Measurements from ENCODE around the gene DOHH. TPM values are rescaled to one million over a fixed set of nuclear protein-coding genes. Genes with fewer than 3 reads are reported as not detected.
A peak's percentile ranks its signal among the peaks of the same experiment; 100 is the strongest.

Gene DOHH
- total RNA-seq, 1 experiment from 2014 or later, result 32.1 TPM

DNA sequence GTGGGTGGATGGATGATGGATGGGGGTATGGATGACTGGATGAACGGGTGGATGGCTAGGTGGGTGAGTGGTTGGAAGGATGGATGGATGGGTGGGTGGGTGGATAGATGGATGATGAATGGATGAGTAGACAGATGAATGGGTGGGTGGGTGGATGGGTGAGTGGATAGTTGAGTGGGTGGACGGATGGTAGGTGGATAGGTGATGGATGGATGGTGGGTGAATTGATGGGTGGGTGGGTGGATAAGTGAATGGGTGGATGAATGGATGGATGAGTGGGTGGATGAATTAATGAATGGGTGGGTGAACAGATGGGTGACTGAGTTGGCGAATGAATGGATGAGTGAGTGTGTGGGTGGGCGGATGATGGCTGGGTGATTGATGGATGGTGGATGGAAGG is 25.0 kb downstream of the DOHH start:
- no peak for DNase-seq
- Histone ChIP-seq H3K4me3 (ENCODE audit: insufficient read depth, low read depth, low read length) (no peak overlapping the region), H3K36me3 (replicated peaks; ENCODE audit: control insufficient read depth, insufficient read depth, low read length) (no peaks in the 10 kb centered on the region; the same call in 1 of the 2 replicates), H3K27me3 (ENCODE audit: control insufficient read depth, insufficient read depth, low read length) (peaks cover 7% of the 10 kb centered on the region; the same call in 1 of the 2 replicates)

DNA sequence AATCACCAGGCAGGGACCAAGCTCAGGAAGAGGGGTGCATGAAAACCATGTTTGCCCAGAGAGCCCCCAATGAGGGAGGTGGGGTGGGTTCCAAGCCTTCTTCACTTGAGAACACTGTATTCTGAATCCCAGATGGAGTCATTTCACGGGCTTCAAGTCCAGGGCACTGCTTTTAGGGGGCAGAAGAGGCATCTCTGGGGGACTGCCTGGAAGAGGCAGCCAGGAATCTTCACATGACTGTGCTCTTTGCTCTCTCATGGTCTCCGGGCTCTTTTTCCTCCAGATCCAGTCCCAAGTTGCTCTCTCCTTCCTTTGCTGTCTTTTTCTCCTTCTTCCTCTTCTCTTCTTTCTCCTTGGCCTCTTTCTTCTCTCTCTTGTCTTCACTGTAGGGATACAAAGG is 25.9 kb downstream of the DOHH start:
- no peak overlapping the region for H3K4me3 ChIP-seq (ENCODE audit: insufficient read depth, low read depth, low read length)

DNA sequence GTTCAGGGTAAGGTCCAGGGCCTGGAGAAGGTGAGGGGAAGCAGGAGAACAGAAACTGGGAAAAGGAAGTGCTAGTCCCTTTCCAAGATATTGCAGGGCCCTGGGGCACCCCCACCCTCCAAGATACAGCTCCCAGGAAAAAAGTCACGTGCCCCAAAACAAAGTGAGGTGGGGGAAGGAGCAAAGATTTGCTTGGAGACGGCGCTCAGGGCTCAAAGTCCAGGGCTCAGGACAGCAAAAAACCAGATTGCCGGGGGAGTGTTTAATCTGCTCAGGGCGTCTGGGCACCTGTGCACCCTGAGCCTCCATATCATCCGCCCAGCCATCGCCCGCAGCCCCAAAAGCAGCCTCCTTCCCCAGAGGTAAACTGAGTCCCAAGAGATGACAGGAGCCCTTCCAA is 26.5 kb downstream of the DOHH start:
- peaks cover 11% of the 10 kb centered on the region for H3K27me3 ChIP-seq (ENCODE audit: control insufficient read depth, insufficient read depth, low read length)
- DNase-seq, result no peak

More for the DNA sequence above, 25.9 kb downstream of the DOHH start:
- Histone ChIP-seq H3K36me3 (replicated peaks; ENCODE audit: control insufficient read depth, insufficient read depth, low read length) (no peaks in the 10 kb centered on the region; the same call in 1 of the 2 replicates), H3K27me3 (ENCODE audit: control insufficient read depth, insufficient read depth, low read length) (peaks cover 10% of the 10 kb centered on the region)
- DNase-seq, result no peak

DNA sequence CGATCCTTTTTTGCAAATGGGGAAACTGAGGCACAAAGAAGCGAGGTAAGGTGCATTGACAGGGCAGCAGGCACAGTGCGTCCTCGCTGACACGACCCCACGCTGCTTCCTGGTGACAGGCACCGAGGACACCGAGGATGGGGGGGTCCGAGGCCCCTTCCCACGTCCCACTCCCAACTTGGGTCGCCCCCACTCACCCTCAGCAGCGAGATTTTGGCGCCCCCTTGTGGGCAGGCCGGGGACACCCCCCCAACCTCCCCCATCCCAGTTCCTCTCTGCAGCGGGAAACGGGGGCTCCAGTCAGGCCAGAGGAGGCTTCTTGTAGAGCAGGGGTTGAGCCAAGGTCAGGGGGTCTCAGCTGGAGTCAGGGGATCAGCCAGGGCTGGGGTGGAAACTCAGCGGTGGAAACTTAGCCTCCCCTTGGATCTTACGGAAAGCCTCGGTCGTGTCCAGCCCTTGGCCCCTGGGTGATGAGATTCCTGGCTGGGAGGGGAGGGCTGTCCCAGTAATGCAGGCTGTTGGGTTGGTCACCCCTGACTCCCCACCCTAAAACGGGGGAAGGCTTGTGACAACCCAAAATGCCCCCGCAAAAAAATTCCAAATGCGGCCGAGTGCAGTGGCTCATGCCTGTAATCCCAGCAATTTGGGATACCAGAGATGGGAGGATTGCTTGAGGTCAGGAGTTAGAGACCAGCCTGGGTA is 28.4 kb downstream of the DOHH start:
- no peaks in the 10 kb centered on the region; the same call in 1 of the 2 replicates for H3K36me3 ChIP-seq (replicated peaks; ENCODE audit: control insufficient read depth, insufficient read depth, low read length)
- peaks cover 4% of the 10 kb centered on the region for H3K27me3 ChIP-seq (ENCODE audit: control insufficient read depth, insufficient read depth, low read length)
- H3K4me3 ChIP-seq (ENCODE audit: insufficient read depth, low read depth, low read length), result no peak overlapping the region
- peak; percentile 92 for DNase-seq

More for the DNA sequence above, 26.5 kb downstream of the DOHH start:
- H3K4me3 ChIP-seq (ENCODE audit: insufficient read depth, low read depth, low read length), result no peak overlapping the region
- H3K36me3 ChIP-seq (replicated peaks; ENCODE audit: control insufficient read depth, insufficient read depth, low read length), result no peaks in the 10 kb centered on the region; the same call in 1 of the 2 replicates

DNA sequence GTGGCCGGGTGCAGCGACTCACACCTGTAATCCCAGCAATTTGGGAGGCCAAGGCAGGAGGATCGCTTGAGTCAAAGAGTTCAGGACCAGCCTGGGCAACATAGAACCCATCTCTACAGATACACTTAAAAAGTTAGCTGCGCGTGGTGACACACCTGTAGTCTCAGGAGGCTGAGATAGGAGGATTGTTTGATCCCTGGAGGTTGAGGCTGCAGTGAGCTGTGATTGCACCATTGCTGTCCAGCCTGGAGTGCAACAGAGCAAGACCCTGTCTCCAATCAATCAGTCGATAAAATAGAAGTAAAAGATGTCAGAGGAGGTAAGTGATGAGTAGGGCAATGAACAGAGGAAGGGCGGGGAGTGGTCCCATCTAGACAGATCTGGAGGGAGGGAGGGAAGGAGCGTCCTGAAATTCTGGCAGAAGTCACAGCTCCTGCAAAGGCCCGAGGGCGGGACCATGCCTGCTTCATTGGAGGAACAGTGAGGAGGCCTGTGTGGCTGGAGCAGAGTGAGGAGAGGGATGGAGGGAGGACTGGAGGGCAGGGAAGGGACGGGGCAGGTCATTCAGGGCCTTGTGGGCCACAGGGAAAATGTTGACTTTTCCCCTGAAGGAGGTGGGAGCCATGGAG is 29.9 kb downstream of the DOHH start:
- Histone ChIP-seq H3K27me3 (ENCODE audit: control insufficient read depth, insufficient read depth, low read length) (peaks cover 5% of the 10 kb centered on the region), H3K36me3 (replicated peaks; ENCODE audit: control insufficient read depth, insufficient read depth, low read length) (no peaks in the 10 kb centered on the region; the same call in 1 of the 2 replicates), H3K4me3 (ENCODE audit: insufficient read depth, low read depth, low read length) (no peak overlapping the region)
- peak; percentile 15 for DNase-seq

DNA sequence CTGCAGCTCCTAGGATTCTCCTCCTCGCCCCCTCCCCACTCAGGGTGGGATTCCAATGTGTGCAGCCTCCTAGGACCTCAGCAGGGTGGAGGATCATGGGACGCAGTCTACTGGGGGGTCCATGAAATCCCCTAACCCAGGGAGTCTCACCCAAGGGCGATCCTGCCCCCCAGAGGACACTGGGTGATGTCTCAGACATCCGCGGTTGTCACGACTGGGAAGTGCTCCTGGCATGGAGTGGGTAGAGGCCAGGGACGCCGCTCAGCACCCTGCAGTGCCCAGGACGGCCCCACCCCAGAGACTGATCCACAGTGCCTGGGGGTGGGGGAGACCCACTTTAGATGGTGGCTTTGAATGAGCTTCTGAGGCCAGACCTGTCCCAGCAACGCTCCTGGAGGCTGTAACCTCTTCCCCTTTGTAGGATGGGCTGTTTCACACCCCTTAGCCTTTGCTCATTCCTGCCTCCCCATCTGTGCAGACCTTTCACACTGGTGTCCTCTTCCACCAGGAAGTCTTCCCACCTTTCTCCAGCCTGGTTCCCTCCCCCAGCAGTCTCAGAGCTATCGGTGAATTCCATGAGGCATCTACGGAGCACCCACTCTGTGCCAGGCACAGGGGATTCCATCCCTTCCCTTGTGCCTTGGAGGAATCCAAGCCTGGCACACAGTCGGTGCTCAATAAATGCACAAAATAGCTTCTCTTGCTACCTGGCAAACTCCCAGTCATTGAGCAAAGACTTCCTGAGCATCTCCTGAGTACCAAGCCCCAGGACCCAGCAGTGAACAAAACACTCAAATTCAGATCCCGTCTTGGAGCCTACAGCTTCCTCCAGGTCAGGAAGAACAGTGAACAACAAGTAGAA is 30.6 kb downstream of the DOHH start:
- Histone ChIP-seq H3K36me3 (replicated peaks; ENCODE audit: control insufficient read depth, insufficient read depth, low read length) (no peaks in the 10 kb centered on the region), H3K4me3 (ENCODE audit: insufficient read depth, low read depth, low read length) (no peak overlapping the region), H3K27me3 (ENCODE audit: control insufficient read depth, insufficient read depth, low read length) (peaks cover 9% of the 10 kb centered on the region)
- DNase-seq, result peak; percentile 27

DNA sequence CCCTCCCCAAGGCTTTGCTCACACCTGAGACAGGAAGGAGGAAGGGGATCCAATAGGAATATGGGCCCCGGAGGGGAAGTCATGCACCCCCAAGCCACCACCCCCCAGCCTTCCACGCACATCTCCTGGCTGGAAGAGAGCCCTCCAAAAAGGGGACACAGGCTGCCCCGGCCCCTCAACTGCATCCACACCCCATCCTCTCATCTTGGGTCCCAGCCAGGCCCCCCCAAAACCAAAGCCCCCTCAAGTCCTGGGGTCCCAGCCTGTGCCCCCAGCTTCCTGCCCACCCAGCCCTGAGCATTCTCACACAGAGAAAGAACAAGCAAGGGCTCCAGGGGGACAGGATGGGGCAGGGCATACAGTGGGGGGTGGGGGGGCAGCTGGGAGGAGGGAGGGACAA is 32.3 kb downstream of the DOHH start:
- peak; percentile 17 for DNase-seq
- Histone ChIP-seq H3K4me3 (ENCODE audit: insufficient read depth, low read depth, low read length) (no peak overlapping the region), H3K36me3 (replicated peaks; ENCODE audit: control insufficient read depth, insufficient read depth, low read length) (no peaks in the 10 kb centered on the region), H3K27me3 (ENCODE audit: control insufficient read depth, insufficient read depth, low read length) (peaks cover 25% of the 10 kb centered on the region)

DNA sequence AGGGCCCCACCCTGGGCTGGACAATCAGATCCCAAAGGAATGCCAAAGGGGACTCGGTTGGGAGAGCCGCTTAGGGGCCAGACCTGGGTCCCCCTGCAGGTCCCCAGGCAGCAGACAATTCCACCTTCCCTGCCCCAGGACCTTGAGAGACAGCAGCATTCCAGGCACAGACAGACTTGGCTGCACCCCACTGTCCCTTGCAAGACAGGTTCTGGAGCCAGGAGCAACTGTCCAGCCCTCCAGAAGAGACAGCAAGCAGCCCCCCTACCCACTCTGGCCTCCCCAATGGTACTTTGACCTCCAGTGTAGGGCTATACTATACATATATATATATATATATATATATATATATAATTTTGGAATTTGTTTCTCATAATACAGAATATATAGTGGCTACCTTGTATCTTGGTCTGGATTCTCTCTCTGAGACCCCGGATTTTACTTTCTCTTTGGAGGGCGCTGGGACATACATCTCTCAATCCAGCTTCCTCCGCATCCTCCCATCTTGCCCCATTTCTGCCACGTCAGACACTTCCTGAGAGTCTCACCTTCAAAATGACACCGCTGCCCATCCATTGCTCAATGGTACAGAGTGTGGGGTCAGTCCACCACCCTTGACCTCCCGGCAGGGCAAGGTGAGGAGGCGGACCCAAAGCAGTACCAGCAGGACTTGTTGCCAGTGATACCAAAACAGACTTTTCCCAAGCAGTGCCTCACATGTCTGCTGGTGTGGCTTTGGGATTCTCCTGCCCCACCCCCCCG is 32.9 kb downstream of the DOHH start:
- peak; percentile 22 for DNase-seq
- H3K27me3 ChIP-seq (ENCODE audit: control insufficient read depth, insufficient read depth, low read length), result peaks cover 31% of the 10 kb centered on the region
- H3K4me3 ChIP-seq (ENCODE audit: insufficient read depth, low read depth, low read length), result no peak overlapping the region
- no peaks in the 10 kb centered on the region for H3K36me3 ChIP-seq (replicated peaks; ENCODE audit: control insufficient read depth, insufficient read depth, low read length)

DNA sequence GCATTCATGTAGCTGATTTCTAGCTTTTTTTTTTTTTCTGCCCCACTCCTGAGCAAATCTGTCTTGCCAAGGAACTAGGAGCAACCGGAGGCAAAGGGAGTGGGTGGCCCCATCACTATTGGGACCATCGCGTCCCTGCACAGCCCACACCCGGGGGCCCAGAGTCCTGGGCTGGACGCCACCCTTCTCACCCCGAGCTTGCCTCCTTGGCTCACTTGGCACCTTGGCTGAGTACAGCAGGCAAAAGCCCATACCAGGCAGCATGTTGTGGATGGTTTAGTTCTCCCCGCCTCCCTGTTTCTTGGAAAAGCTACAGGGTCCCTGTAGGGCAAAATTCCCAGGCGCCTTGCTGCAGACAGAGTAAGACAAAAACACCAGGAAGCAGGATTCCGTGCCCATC is 33.8 kb downstream of the DOHH start:
- H3K27me3 ChIP-seq (ENCODE audit: control insufficient read depth, insufficient read depth, low read length), result peaks cover 36% of the 10 kb centered on the region
- DNase-seq, result peak; percentile 32
- no peaks in the 10 kb centered on the region for H3K36me3 ChIP-seq (replicated peaks; ENCODE audit: control insufficient read depth, insufficient read depth, low read length)
- H3K4me3 ChIP-seq (ENCODE audit: insufficient read depth, low read depth, low read length), result no peak overlapping the region

DNA sequence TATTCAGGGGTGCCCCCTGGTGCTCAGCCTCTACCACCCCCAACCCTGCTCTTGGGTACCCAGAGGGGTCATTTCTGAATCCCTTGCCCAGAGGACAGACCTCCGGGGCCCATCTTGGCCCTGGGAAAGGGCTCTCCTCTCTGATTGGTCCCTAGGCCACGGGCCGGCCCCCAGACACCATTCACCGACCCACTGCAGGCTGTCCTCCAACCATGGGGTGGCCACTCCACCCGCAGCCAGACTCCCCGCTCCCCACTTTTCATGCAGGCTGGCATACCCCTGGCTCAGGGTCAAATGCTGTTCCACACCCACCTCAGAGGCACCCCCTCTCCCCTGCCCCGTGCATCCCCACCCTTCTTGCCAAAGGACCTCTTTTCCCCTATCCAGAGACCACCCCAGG is 34.9 kb downstream of the DOHH start:
- Histone ChIP-seq H3K27me3 (ENCODE audit: control insufficient read depth, insufficient read depth, low read length) (peaks cover 38% of the 10 kb centered on the region), H3K4me3 (ENCODE audit: insufficient read depth, low read depth, low read length) (no peak overlapping the region), H3K36me3 (replicated peaks; ENCODE audit: control insufficient read depth, insufficient read depth, low read length) (no peaks in the 10 kb centered on the region)
- peak; percentile 84 for DNase-seq

DNA sequence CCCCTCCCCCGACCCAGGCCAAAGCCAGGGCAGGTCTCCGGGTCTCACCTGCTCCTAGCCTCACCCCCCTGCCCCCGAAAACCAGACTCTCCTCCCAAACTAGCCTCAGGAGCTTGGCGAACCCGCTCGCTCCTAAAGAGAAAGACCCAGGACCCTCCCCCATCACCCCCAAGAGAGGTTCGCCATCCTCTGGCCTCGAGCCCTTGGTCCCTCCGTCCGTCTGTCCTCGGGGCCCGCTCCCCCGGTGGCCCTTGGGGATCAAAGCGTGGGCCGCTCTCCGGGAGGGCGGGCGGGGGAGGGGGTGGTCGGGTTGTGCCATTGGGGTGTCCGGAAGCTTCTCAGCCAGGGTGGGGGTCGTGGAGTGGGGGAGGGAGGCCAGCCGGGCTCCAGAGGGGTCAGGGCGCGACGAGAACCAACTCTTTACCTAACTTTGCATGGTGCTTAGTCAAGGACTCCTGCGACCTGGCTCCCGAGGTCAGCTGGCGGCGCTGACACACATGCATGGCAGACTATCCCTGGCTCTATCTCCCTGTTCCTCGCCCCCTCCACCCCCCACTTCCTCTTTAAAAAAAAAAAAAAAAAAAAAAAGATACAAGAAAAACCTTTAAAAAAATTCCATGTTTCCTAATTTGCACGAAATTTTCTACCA is 35.8 kb downstream of the DOHH start:
- Histone ChIP-seq H3K4me3 (ENCODE audit: insufficient read depth, low read depth, low read length) (peak overlapping the region; percentile 38), H3K27me3 (ENCODE audit: control insufficient read depth, insufficient read depth, low read length) (peaks cover 39% of the 10 kb centered on the region), H3K36me3 (replicated peaks; ENCODE audit: control insufficient read depth, insufficient read depth, low read length) (no peaks in the 10 kb centered on the region)
- DNase-seq, result peak; percentile 88

DNA sequence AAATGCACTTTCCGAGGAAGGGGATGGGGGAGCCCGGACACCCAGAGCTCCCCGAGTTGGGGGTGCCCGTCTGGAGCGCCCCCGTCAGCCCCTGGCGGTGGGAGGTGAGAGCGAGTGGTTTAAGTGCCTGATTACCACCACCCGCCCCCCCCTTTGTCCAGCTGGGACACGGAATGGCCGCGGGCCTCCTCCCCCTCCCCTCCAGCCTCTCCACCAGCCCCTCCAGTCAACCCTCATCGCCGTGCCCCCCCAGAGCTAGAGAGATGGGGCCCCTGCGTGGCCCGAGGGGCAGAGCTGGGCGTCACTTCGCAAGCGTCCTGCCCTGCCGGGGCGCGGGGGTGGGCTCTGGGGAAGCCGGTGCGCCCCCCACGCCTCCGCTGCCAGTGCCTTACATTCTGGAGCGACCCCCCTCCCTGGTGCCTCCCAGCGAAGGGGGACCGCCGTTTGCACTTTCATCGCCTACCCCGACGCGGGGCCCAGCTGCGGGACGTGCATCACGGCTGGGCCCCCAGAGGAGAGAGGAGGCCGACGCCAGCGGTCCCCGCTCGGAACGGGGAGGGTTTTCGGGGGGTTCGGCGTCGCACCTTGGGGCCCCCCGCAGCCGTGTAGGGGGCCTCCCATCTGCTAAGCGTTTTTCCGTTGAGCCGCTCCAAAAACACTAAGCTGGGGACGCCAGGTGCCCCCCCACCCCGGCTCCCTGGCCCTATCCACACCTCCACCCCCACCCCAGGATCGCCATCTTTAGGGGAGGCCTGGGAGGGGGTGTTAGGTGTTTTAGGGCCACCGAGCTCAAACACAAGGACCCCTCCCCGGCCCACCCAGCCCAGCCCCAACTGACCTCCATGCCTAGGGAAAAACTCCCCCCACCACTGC is 36.5 kb downstream of the DOHH start:
- Histone ChIP-seq H3K4me3 (ENCODE audit: insufficient read depth, low read depth, low read length) (peak overlapping the region; percentile 38), H3K36me3 (replicated peaks; ENCODE audit: control insufficient read depth, insufficient read depth, low read length) (no peaks in the 10 kb centered on the region), H3K27me3 (ENCODE audit: control insufficient read depth, insufficient read depth, low read length) (peaks cover 38% of the 10 kb centered on the region)
- DNase-seq, result peak; percentile 92
